Tibial nerve (tissue), 3 donors: ENCODE measurements around the gene BLCAP.

ENCODE experiments used
- POLR2A ChIP-seq, 2 donors: fragments of 450-650 bp; IDR thresholded peaks; one replicate each; pipeline ENCODE4 v1.6.1; 2017; ENCODE audit warnings: antibody characterized with exemption in 2 of 2, mild to moderate bottlenecking in 2 of 2, moderate library complexity in 2 of 2
- TF ChIP-seq, protein P1 (sequence below), 5 experiments: fragments of 200-600 bp in 3 of 5; fragments of 450-650 bp in 2 of 5; sonication (generic) in 3 of 5; IDR thresholded peaks; one replicate each; pipeline ENCODE4 v1.5.1; 2016 to 2019; ENCODE audit warnings: antibody characterized with exemption in 5 of 5, mild to moderate bottlenecking in 3 of 5, moderate library complexity in 2 of 5

DNA sequence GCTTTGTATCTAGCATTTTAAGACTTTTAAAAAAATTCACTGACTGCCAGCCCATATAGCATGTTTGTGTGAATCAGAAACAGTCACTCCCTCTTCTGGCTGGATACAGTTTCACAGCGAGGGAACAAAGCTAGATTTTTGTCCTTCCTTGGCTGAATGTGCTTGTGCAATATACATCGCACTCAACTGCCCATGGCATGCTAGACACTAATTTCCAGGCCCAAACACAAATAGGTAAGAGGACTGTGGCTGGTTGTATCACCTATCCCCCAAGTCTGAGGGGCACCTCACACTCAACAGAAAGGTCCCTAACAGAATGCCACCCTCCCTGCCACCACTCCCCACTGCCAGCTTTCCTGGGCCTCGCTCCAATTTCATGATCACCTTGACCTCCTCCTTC, 16.2 kb upstream of the BLCAP start:
- TF ChIP-seq, protein P1, sequence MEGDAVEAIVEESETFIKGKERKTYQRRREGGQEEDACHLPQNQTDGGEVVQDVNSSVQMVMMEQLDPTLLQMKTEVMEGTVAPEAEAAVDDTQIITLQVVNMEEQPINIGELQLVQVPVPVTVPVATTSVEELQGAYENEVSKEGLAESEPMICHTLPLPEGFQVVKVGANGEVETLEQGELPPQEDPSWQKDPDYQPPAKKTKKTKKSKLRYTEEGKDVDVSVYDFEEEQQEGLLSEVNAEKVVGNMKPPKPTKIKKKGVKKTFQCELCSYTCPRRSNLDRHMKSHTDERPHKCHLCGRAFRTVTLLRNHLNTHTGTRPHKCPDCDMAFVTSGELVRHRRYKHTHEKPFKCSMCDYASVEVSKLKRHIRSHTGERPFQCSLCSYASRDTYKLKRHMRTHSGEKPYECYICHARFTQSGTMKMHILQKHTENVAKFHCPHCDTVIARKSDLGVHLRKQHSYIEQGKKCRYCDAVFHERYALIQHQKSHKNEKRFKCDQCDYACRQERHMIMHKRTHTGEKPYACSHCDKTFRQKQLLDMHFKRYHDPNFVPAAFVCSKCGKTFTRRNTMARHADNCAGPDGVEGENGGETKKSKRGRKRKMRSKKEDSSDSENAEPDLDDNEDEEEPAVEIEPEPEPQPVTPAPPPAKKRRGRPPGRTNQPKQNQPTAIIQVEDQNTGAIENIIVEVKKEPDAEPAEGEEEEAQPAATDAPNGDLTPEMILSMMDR (IDR thresholded peaks at IDR 0.05): peak in 2 of 5 experiments; percentile 4 to 9
- TF ChIP-seq POLR2A (IDR thresholded peaks at IDR 0.05): no peak
